Activated naive CD4-positive, alpha-beta T cell treated with anti-CD3 and anti-CD28 coated beads, Interleukin-2, amount 50 U/mL, for 72 hours (primary cell): ENCODE data around the gene ARSH. TPM values are rescaled to one million over a fixed set of nuclear protein-coding genes. Genes with fewer than 3 reads are reported as not detected.
A peak's percentile ranks its signal among the peaks of the same experiment; 100 is the strongest.
"Not testable (repeated sequence)": the region's sequence is repeated elsewhere in the genome, so short reads cannot be mapped to it uniquely, and the experiment has no call there.

ENCODE experiments used
- ATAC-seq, 2 donors: fragments of 150-1000 bp; cut with Tn5 transposase; 2 replicates each; pipeline ENCODE4 v1.10.0; 2021; ENCODE audit warnings: mild to moderate bottlenecking in 2 of 2, moderate library complexity in 2 of 2
- DNase-seq, 2 donors: peaks; one replicate each; pipeline ENCODE4 v3.0.0; 2021 to 2022; ENCODE audit warnings: low spot score in 2 of 2
- H3K27ac Mint-ChIP-seq, 2 donors: one replicate each; pipeline ENCODE4 v1.8.0; 2022; ENCODE audit warnings: mild to moderate bottlenecking in 2 of 2, mixed read lengths in 2 of 2
- H3K36me3 Mint-ChIP-seq, 2 donors: one replicate each; pipeline ENCODE4 v1.8.0; 2022; ENCODE audit warnings: mixed read lengths in 2 of 2
- H3K9me3 Mint-ChIP-seq, 2 donors: one replicate each; pipeline ENCODE4 v1.8.0; 2022; ENCODE audit warnings: mixed read lengths in 2 of 2
- total RNA-seq, 2 donors: library from RNA; stranded (reverse); gene quantifications; one replicate each; pipeline ENCODE4 v1.2.3, GENCODE V29; 2022

Gene ARSH
- not detected for total RNA-seq

GRCh38 chrX:3006495-3006894, at the start of gene ARSH:
Gene ARSH (plus strand): TSS chrX:3006546. CDS start chrX:3006613, 67 bp downstream.
- ATAC-seq, result no peak
- Mint-ChIP-seq H3K27ac (no peak within 1 kb of the TSS), H3K9me3 (no peaks in the 10 kb centered on the region), H3K36me3 (peaks cover 0 to 7% of the 10 kb centered on the region in 2 donors)
- DNase-seq, result no peak

GRCh38 chrX:2958199-2958598, 48.1 kb upstream of the ARSH start:
- ATAC-seq, result no peak
- Mint-ChIP-seq H3K36me3 (no peaks in the 10 kb centered on the region), H3K9me3 (no peaks in the 10 kb centered on the region), H3K27ac (no peak overlapping the region)
- no peak for DNase-seq

- ATAC-seq, result no peak
- Mint-ChIP-seq H3K36me3 (no peaks in the 10 kb centered on the region), H3K27ac (no peak overlapping the region), H3K9me3 (no peaks in the 10 kb centered on the region)
- no peak for DNase-seq
Measured at GRCh38 chrX:2960861-2961515, 45.4 kb upstream of the ARSH start.

GRCh38 chrX:2962381-2962780, 44.0 kb upstream of the ARSH start:
- no peaks in the 10 kb centered on the region for H3K9me3 Mint-ChIP-seq
- ATAC-seq (no peak), DNase-seq (no peak)
- no peak overlapping the region for H3K27ac Mint-ChIP-seq
- no peaks in the 10 kb centered on the region for H3K36me3 Mint-ChIP-seq

- H3K27ac Mint-ChIP-seq, ATAC-seq, DNase-seq, H3K9me3 Mint-ChIP-seq, H3K36me3 Mint-ChIP-seq: not testable (repeated sequence)
Measured at GRCh38 chrX:2963449-2963848, 42.9 kb upstream of the ARSH start.

- DNase-seq, H3K9me3 Mint-ChIP-seq, H3K27ac Mint-ChIP-seq, H3K36me3 Mint-ChIP-seq, ATAC-seq: not testable (repeated sequence)
Measured at GRCh38 chrX:2963992-2964794, 42.2 kb upstream of the ARSH start.

GRCh38 chrX:2965965-2966364, 40.4 kb upstream of the ARSH start:
- DNase-seq, result peak in 1 of 2 donors; percentile 6
- peak; percentile 48 to 68 for ATAC-seq
- Mint-ChIP-seq H3K9me3 (no peaks in the 10 kb centered on the region), H3K36me3 (no peaks in the 10 kb centered on the region), H3K27ac (no peak overlapping the region)

GRCh38 chrX:2967012-2967411, 39.3 kb upstream of the ARSH start:
- H3K36me3 Mint-ChIP-seq, result no peaks in the 10 kb centered on the region
- DNase-seq (no peak), ATAC-seq (no peak)
- no peak overlapping the region for H3K27ac Mint-ChIP-seq
- H3K9me3 Mint-ChIP-seq, result no peaks in the 10 kb centered on the region

- Mint-ChIP-seq H3K36me3 (no peaks in the 10 kb centered on the region), H3K27ac (no peak overlapping the region)
- ATAC-seq, result no peak
Measured at GRCh38 chrX:2967584-2967983, 38.8 kb upstream of the ARSH start.

GRCh38 chrX:2967998-2968909, 38.1 kb upstream of the ARSH start:
- peak overlapping the region in 1 of 2 donors; percentile 50 for H3K27ac Mint-ChIP-seq
- ATAC-seq (peak; percentile 95), DNase-seq (peak; percentile 2 to 55)
- H3K36me3 Mint-ChIP-seq, result no peaks in the 10 kb centered on the region
- H3K9me3 Mint-ChIP-seq, result no peaks in the 10 kb centered on the region

More at GRCh38 chrX:2967584-2967983, 38.8 kb upstream of the ARSH start:
- H3K9me3 Mint-ChIP-seq, result no peaks in the 10 kb centered on the region
- DNase-seq, result no peak

- ATAC-seq, result no peak
- Mint-ChIP-seq H3K36me3 (no peaks in the 10 kb centered on the region), H3K27ac (no peak overlapping the region), H3K9me3 (no peaks in the 10 kb centered on the region)
- no peak for DNase-seq
Measured at GRCh38 chrX:2969021-2969420, 37.3 kb upstream of the ARSH start.

GRCh38 chrX:2972391-2972790, 34.0 kb upstream of the ARSH start:
- Mint-ChIP-seq H3K27ac (no peak overlapping the region), H3K9me3 (no peaks in the 10 kb centered on the region), H3K36me3 (no peaks in the 10 kb centered on the region)
- ATAC-seq (no peak), DNase-seq (no peak)

- H3K36me3 Mint-ChIP-seq, result no peaks in the 10 kb centered on the region
- no peak for ATAC-seq
Measured at GRCh38 chrX:2974961-2975360, 31.4 kb upstream of the ARSH start.

GRCh38 chrX:2978639-2979038, 27.7 kb upstream of the ARSH start:
- H3K36me3 Mint-ChIP-seq, H3K27ac Mint-ChIP-seq, DNase-seq, ATAC-seq, H3K9me3 Mint-ChIP-seq: not testable (repeated sequence)

More at GRCh38 chrX:2974961-2975360, 31.4 kb upstream of the ARSH start:
- no peak for DNase-seq
- no peak overlapping the region for H3K27ac Mint-ChIP-seq
- H3K9me3 Mint-ChIP-seq, result no peaks in the 10 kb centered on the region

- DNase-seq (no peak), ATAC-seq (no peak)
- Mint-ChIP-seq H3K36me3 (no peaks in the 10 kb centered on the region), H3K9me3 (no peaks in the 10 kb centered on the region), H3K27ac (no peak overlapping the region)
Measured at GRCh38 chrX:2984342-2984741, 22.0 kb upstream of the ARSH start.

- Mint-ChIP-seq H3K27ac (no peak overlapping the region), H3K9me3 (no peaks in the 10 kb centered on the region), H3K36me3 (no peaks in the 10 kb centered on the region)
- DNase-seq (no peak), ATAC-seq (no peak)
Measured at GRCh38 chrX:2989565-2989964, 16.8 kb upstream of the ARSH start.

GRCh38 chrX:3010532-3010931, 4.2 kb downstream of the ARSH start:
- H3K9me3 Mint-ChIP-seq, result peaks cover 0 to 3% of the 10 kb centered on the region in 2 donors
- peaks cover 0 to 7% of the 10 kb centered on the region in 2 donors for H3K36me3 Mint-ChIP-seq
- H3K27ac Mint-ChIP-seq, result no peak overlapping the region
- DNase-seq (no peak), ATAC-seq (no peak)
